Effector memory CD4-positive, alpha-beta T cell (primary cell): ENCODE measurements around the gene TAF3.

Source experiments
- DNase-seq, 3 donors: peaks; one replicate each; pipeline ENCODE4 v3.0.0-alpha.2; 2020
- H3K27ac ChIP-seq: 2 replicates; pipeline ENCODE4 v1.7.0; 2013; ENCODE audit warnings: mild to moderate bottlenecking, low read length, moderate library complexity; ENCODE audit not compliant: insufficient read depth, poor library complexity, severe bottlenecking
- H3K27me3 ChIP-seq: replicated peaks from 2 replicates; pipeline ENCODE4 v1.7.0; 2013; ENCODE audit warnings: mild to moderate bottlenecking, low read length; ENCODE audit not compliant: insufficient read depth, control insufficient read depth, poor library complexity, severe bottlenecking
- H3K36me3 ChIP-seq: 2 replicates; pipeline ENCODE4 v1.7.0; 2013; ENCODE audit warnings: mild to moderate bottlenecking, low read length, moderate library complexity; ENCODE audit not compliant: control insufficient read depth, insufficient read depth
- H3K4me1 ChIP-seq: 2 replicates; pipeline ENCODE4 v1.7.0; 2013; ENCODE audit warnings: low read length, mild to moderate bottlenecking; ENCODE audit not compliant: control insufficient read depth, insufficient read depth, poor library complexity, severe bottlenecking
- H3K4me3 ChIP-seq: 2 replicates; pipeline ENCODE4 v1.7.0; 2013; ENCODE audit warnings: low read length, low read depth, mild to moderate bottlenecking; ENCODE audit not compliant: insufficient read depth, poor library complexity, severe bottlenecking
- H3K9me3 ChIP-seq: 2 replicates; pipeline ENCODE4 v1.7.0; 2013; ENCODE audit warnings: mild to moderate bottlenecking, low read length, moderate library complexity; ENCODE audit not compliant: control insufficient read depth

TAF3 gene

DNA sequence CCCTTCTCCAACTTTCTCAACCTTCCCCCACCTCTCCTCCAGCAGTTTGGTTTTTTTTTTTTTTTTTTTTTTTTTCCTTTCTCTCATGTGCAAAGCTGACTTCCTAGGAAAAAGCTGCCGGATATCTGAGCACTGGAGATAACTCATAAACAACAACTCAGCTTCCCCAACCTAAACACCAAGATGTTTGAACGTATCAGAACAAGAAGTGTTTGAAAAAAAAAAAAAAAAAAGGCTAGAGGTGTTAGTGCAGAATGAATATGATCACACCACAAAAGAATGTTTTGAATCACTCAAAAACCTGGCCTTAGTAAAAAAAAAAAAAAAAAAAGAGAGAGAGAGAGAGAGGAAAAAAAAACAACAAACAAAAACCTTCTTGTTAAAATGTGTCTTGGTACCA, 247.3 kb downstream of the TAF3 start:
- peaks cover 49% of the 10 kb centered on the region for H3K4me1 ChIP-seq
- no peaks in the 10 kb centered on the region for H3K9me3 ChIP-seq
- no peak overlapping the region for H3K4me3 ChIP-seq
- H3K27ac ChIP-seq, result no peak overlapping the region
- DNase-seq, result no peak
- peaks cover 68% of the 10 kb centered on the region for H3K36me3 ChIP-seq
- H3K27me3 ChIP-seq, result no peaks in the 10 kb centered on the region

- H3K27me3 ChIP-seq, result no peaks in the 10 kb centered on the region
- peaks cover 72% of the 10 kb centered on the region for H3K36me3 ChIP-seq
- no peaks in the 10 kb centered on the region for H3K9me3 ChIP-seq
- peaks cover 44% of the 10 kb centered on the region for H3K4me1 ChIP-seq
- H3K4me3 ChIP-seq, result no peak overlapping the region
- H3K27ac ChIP-seq, result no peak overlapping the region
- DNase-seq, result no peak
Measured at GRCh38 chr10:8066124-8066523, 247.8 kb downstream of the TAF3 start.
